ENCODE measurements around the gene DCLK1. TPM values are rescaled to one million over a fixed set of nuclear protein-coding genes. Genes with fewer than 3 reads are reported as not detected.
"Not testable (repeated sequence)": the region's sequence is repeated elsewhere in the genome, so short reads cannot be mapped to it uniquely, and the experiment has no call there.

DCLK1 gene
- total RNA-seq, 1 experiment from 2014 or later, result not detected

- in situ Hi-C loops (cut with HindIII; ENCODE audit: low sequenced_read_pairs), result no loop called here
- DNase-seq (ENCODE audit: low spot score), result no peak
Observed at GRCh38 chr13:36001561-36001960, 129.6 kb downstream of the DCLK1 start.

GRCh38 chr13:36000028-36000427 lies 131.2 kb downstream of the DCLK1 start:
- no peak for DNase-seq (ENCODE audit: low spot score)
- in situ Hi-C loops (cut with HindIII; ENCODE audit: low sequenced_read_pairs), result no loop called here

- in situ Hi-C loops (cut with HindIII; ENCODE audit: low sequenced_read_pairs), result no loop called here
- no peak for DNase-seq (ENCODE audit: low spot score)
Observed at GRCh38 chr13:35996360-35996759, 134.8 kb downstream of the DCLK1 start.

GRCh38 chr13:35995136-35995535 lies 136.0 kb downstream of the DCLK1 start:
- in situ Hi-C loops (cut with HindIII; ENCODE audit: low sequenced_read_pairs), result no loop called here
- no peak for DNase-seq (ENCODE audit: low spot score)

GRCh38 chr13:35994131-35994966 lies 136.8 kb downstream of the DCLK1 start:
- in situ Hi-C loops (cut with HindIII; ENCODE audit: low sequenced_read_pairs), result no loop called here
- no peak for DNase-seq (ENCODE audit: low spot score)

GRCh38 chr13:35993686-35994085 lies 137.5 kb downstream of the DCLK1 start:
- in situ Hi-C loops (cut with HindIII; ENCODE audit: low sequenced_read_pairs), result no loop called here
- DNase-seq (ENCODE audit: low spot score), result no peak

- DNase-seq (ENCODE audit: low spot score), result no peak
- in situ Hi-C loops (cut with HindIII; ENCODE audit: low sequenced_read_pairs), result no loop called here
Observed at GRCh38 chr13:35992964-35993363, 138.2 kb downstream of the DCLK1 start.

GRCh38 chr13:35990196-35990595 lies 141.0 kb downstream of the DCLK1 start:
- in situ Hi-C loops (cut with HindIII; ENCODE audit: low sequenced_read_pairs), result no loop called here
- no peak for DNase-seq (ENCODE audit: low spot score)

- no peak for DNase-seq (ENCODE audit: low spot score)
- in situ Hi-C loops (cut with HindIII; ENCODE audit: low sequenced_read_pairs), result no loop called here
Observed at GRCh38 chr13:35988648-35989081, 142.5 kb downstream of the DCLK1 start.

- no peak for DNase-seq (ENCODE audit: low spot score)
- in situ Hi-C loops (cut with HindIII; ENCODE audit: low sequenced_read_pairs), result no loop called here
Observed at GRCh38 chr13:35987572-35988513, 143.3 kb downstream of the DCLK1 start.

GRCh38 chr13:35984776-35985453 lies 146.3 kb downstream of the DCLK1 start:
- in situ Hi-C loops (cut with HindIII; ENCODE audit: low sequenced_read_pairs), result no loop called here
- DNase-seq (ENCODE audit: low spot score), result no peak

- no peak for DNase-seq (ENCODE audit: low spot score)
- in situ Hi-C loops (cut with HindIII; ENCODE audit: low sequenced_read_pairs), result no loop called here
Observed at GRCh38 chr13:35984287-35984686, 146.9 kb downstream of the DCLK1 start.

- in situ Hi-C loops (cut with HindIII; ENCODE audit: low sequenced_read_pairs); DNase-seq (ENCODE audit: low spot score): not testable (repeated sequence)
Observed at GRCh38 chr13:35983703-35984102, 147.5 kb downstream of the DCLK1 start.

- in situ Hi-C loops (cut with HindIII; ENCODE audit: low sequenced_read_pairs), result no loop called here
- DNase-seq (ENCODE audit: low spot score), result no peak
Observed at GRCh38 chr13:35983206-35983605, 148.0 kb downstream of the DCLK1 start.

- in situ Hi-C loops (cut with HindIII; ENCODE audit: low sequenced_read_pairs), result no loop called here
- DNase-seq (ENCODE audit: low spot score), result peak; percentile 26
Observed at GRCh38 chr13:35979361-35979951, 151.7 kb downstream of the DCLK1 start.

GRCh38 chr13:35978607-35979316 lies 152.4 kb downstream of the DCLK1 start:
- in situ Hi-C loops (cut with HindIII; ENCODE audit: low sequenced_read_pairs), result no loop called here
- DNase-seq (ENCODE audit: low spot score), result peak; percentile 68

- in situ Hi-C loops (cut with HindIII; ENCODE audit: low sequenced_read_pairs), result no loop called here
- no peak for DNase-seq (ENCODE audit: low spot score)
Observed at GRCh38 chr13:35977060-35977459, 154.1 kb downstream of the DCLK1 start.

GRCh38 chr13:35976126-35976525 lies 155.1 kb downstream of the DCLK1 start:
- DNase-seq (ENCODE audit: low spot score), result no peak
- in situ Hi-C loops (cut with HindIII; ENCODE audit: low sequenced_read_pairs), result no loop called here

GRCh38 chr13:35966951-35967350 lies 164.2 kb downstream of the DCLK1 start:
- in situ Hi-C loops (cut with HindIII; ENCODE audit: low sequenced_read_pairs), result not testable (repeated sequence)

More at GRCh38 chr13:35966951-35967350, 164.2 kb downstream of the DCLK1 start:
- not testable (repeated sequence) for DNase-seq (ENCODE audit: low spot score)
